CD4-positive, CD25-positive, alpha-beta regulatory T cell (primary cell): Measurements from ENCODE around the gene SHC2. TPM values are rescaled to one million over a fixed set of nuclear protein-coding genes. Genes with fewer than 3 reads are reported as not detected.

Experiments used
- ATAC-seq, 2 donors: fragments of 150-1000 bp; cut with Tn5 transposase; one replicate each; pipeline ENCODE4 v1.10.0; 2021; ENCODE audit warnings: low read depth in 2 of 2, moderate number of reproducible peaks in 2 of 2, moderate library complexity in 1 of 2
- DNase-seq, 3 donors: peaks; one replicate each; pipeline versions ENCODE4 v3.0.0 to v3.0.0-alpha.2; 2012 to 2022; ENCODE audit warnings: mixed read lengths in 1 of 3
- H3K27ac ChIP-seq: one replicate; pipeline ENCODE4 v1.7.0; 2013; ENCODE audit warnings: mild to moderate bottlenecking, low read length; ENCODE audit not compliant: insufficient read depth, poor library complexity, severe bottlenecking
- H3K27me3 ChIP-seq: one replicate; pipeline ENCODE4 v1.7.0; 2013; ENCODE audit warnings: low read length; ENCODE audit not compliant: control insufficient read depth, insufficient read depth
- H3K36me3 ChIP-seq: one replicate; pipeline ENCODE4 v1.7.0; 2013; ENCODE audit warnings: mild to moderate bottlenecking, low read length, moderate library complexity; ENCODE audit not compliant: control insufficient read depth, insufficient read depth
- H3K4me1 ChIP-seq: 2 replicates; pipeline ENCODE4 v1.7.0; 2013; ENCODE audit warnings: mild to moderate bottlenecking, low read length; ENCODE audit not compliant: insufficient read depth, control insufficient read depth, poor library complexity, severe bottlenecking
- H3K4me3 ChIP-seq: one replicate; pipeline ENCODE4 v1.7.0; 2013; ENCODE audit warnings: low read depth, mild to moderate bottlenecking, low read length, moderate library complexity
- H3K9me3 ChIP-seq, 2 experiments: 1 replicate in 1 of 2; 2 replicates in 1 of 2; pipeline ENCODE4 v1.7.0; 2013; ENCODE audit warnings: low read length in 2 of 2, mild to moderate bottlenecking in 1 of 2, moderate library complexity in 1 of 2; ENCODE audit not compliant: control insufficient read depth in 2 of 2
- H3K27ac Mint-ChIP-seq, 3 donors: one replicate each; pipeline ENCODE4 v1.8.0; 2020 to 2022; ENCODE audit warnings: mild to moderate bottlenecking in 3 of 3, mixed read lengths in 3 of 3, moderate library complexity in 2 of 3
- H3K27me3 Mint-ChIP-seq: one replicate; pipeline ENCODE4 v1.8.0; 2022; ENCODE audit warnings: mild to moderate bottlenecking, mixed read lengths
- H3K36me3 Mint-ChIP-seq: one replicate; pipeline ENCODE4 v1.8.0; 2020; ENCODE audit warnings: mixed read lengths
- H3K4me1 Mint-ChIP-seq, 4 donors: one replicate each; pipeline ENCODE4 v1.8.0; 2020 to 2022; ENCODE audit warnings: mixed read lengths in 4 of 4, mild to moderate bottlenecking in 1 of 4
- H3K4me3 Mint-ChIP-seq, 4 donors: one replicate each; pipeline ENCODE4 v1.8.0; 2020 to 2022; ENCODE audit warnings: mild to moderate bottlenecking in 4 of 4, mixed read lengths in 4 of 4, moderate library complexity in 3 of 4
- H3K9me3 Mint-ChIP-seq, 7 donors: one replicate each; pipeline ENCODE4 v1.8.0; 2020 to 2022; ENCODE audit warnings: mixed read lengths in 7 of 7, mild to moderate bottlenecking in 3 of 7, moderate library complexity in 2 of 7
- polyA plus RNA-seq, 4 donors: library from polyadenylated mRNA; unstranded; fragments of 300-500 nt; fragmentation: Illumina TruSeq; gene quantifications; one replicate each; pipeline ENCODE4 v1.2.3, GENCODE V29; 2021
- total RNA-seq: library from RNA; stranded (reverse); gene quantifications from one replicate; pipeline ENCODE4 v1.2.3, GENCODE V29; 2022

Gene SHC2
- total and polyA plus RNA-seq, 5 donors from 2014 or later, result not detected

- ATAC-seq, result no peak
- H3K4me3 Mint-ChIP-seq, result no peak overlapping the region
- peaks cover 0 to 2% (median 0%) of the 10 kb centered on the region in 7 donors for H3K9me3 Mint-ChIP-seq
Observed at GRCh38 chr19:377801-378581, 82.8 kb downstream of the SHC2 start.

GRCh38 chr19:376111-376470 is 84.7 kb downstream of the SHC2 start:
- H3K27me3 Mint-ChIP-seq, result peaks cover 12% of the 10 kb centered on the region
- Histone ChIP-seq H3K4me3 (no peak overlapping the region), H3K36me3 (no peaks in the 10 kb centered on the region), H3K4me1 (no peaks in the 10 kb centered on the region), H3K27ac (no peak overlapping the region), H3K9me3 (no peaks in the 10 kb centered on the region), H3K27me3 (no peaks in the 10 kb centered on the region)
- no peak overlapping the region for H3K27ac Mint-ChIP-seq
- H3K4me3 Mint-ChIP-seq, result no peak overlapping the region
- peaks cover 0 to 2% (median 0%) of the 10 kb centered on the region in 7 donors for H3K9me3 Mint-ChIP-seq
- DNase-seq (no peak), ATAC-seq (no peak)
- H3K36me3 Mint-ChIP-seq, result no peaks in the 10 kb centered on the region
- H3K4me1 Mint-ChIP-seq, result peaks cover 0 to 6% (median 3%) of the 10 kb centered on the region in 4 donors

More at GRCh38 chr19:377801-378581, 82.8 kb downstream of the SHC2 start:
- H3K4me1 ChIP-seq, result peaks cover 6% of the 10 kb centered on the region
- H3K4me3 ChIP-seq, result no peak overlapping the region
- H3K27ac ChIP-seq, result no peak overlapping the region
- Mint-ChIP-seq H3K4me1 (peaks cover 0 to 14% (median 7%) of the 10 kb centered on the region in 4 donors), H3K27me3 (peaks cover 18% of the 10 kb centered on the region), H3K27ac (peak overlapping the region in 1 of 3 donors; percentile 48), H3K36me3 (no peaks in the 10 kb centered on the region)
- H3K27me3 ChIP-seq, result no peaks in the 10 kb centered on the region
- H3K9me3 ChIP-seq, result no peaks in the 10 kb centered on the region
- no peaks in the 10 kb centered on the region for H3K36me3 ChIP-seq
- DNase-seq, result no peak

- Mint-ChIP-seq H3K27ac (no peak overlapping the region), H3K4me1 (peaks cover 0 to 5% (median 2%) of the 10 kb centered on the region in 4 donors), H3K36me3 (no peaks in the 10 kb centered on the region), H3K4me3 (no peak overlapping the region), H3K27me3 (peaks cover 12% of the 10 kb centered on the region), H3K9me3 (peaks cover 0 to 2% (median 0%) of the 10 kb centered on the region in 7 donors)
- H3K36me3 ChIP-seq, result no peaks in the 10 kb centered on the region
- H3K4me1 ChIP-seq, result no peaks in the 10 kb centered on the region
- no peaks in the 10 kb centered on the region for H3K27me3 ChIP-seq
- H3K27ac ChIP-seq, result no peak overlapping the region
- DNase-seq (no peak), ATAC-seq (no peak)
- no peaks in the 10 kb centered on the region for H3K9me3 ChIP-seq
- H3K4me3 ChIP-seq, result no peak overlapping the region
Observed at GRCh38 chr19:375395-376110, 85.3 kb downstream of the SHC2 start.

GRCh38 chr19:374886-375235 is 86.0 kb downstream of the SHC2 start:
- Histone ChIP-seq H3K4me3 (no peak overlapping the region), H3K36me3 (no peaks in the 10 kb centered on the region), H3K9me3 (no peaks in the 10 kb centered on the region), H3K27ac (no peak overlapping the region), H3K4me1 (no peaks in the 10 kb centered on the region), H3K27me3 (no peaks in the 10 kb centered on the region)
- DNase-seq (no peak), ATAC-seq (no peak)
- Mint-ChIP-seq H3K27ac (no peak overlapping the region), H3K9me3 (peaks cover 0 to 2% (median 0%) of the 10 kb centered on the region in 7 donors), H3K4me3 (no peak overlapping the region), H3K27me3 (peaks cover 5% of the 10 kb centered on the region), H3K4me1 (peaks cover 0 to 5% (median 2%) of the 10 kb centered on the region in 4 donors), H3K36me3 (no peaks in the 10 kb centered on the region)

- peaks cover 5% of the 10 kb centered on the region for H3K27me3 Mint-ChIP-seq
- peaks cover 0 to 2% (median 0%) of the 10 kb centered on the region in 7 donors for H3K9me3 Mint-ChIP-seq
- no peak overlapping the region for H3K4me3 Mint-ChIP-seq
- H3K36me3 Mint-ChIP-seq, result no peaks in the 10 kb centered on the region
- Histone ChIP-seq H3K27ac (no peak overlapping the region), H3K4me1 (no peaks in the 10 kb centered on the region), H3K36me3 (no peaks in the 10 kb centered on the region), H3K27me3 (no peaks in the 10 kb centered on the region), H3K4me3 (no peak overlapping the region), H3K9me3 (no peaks in the 10 kb centered on the region)
- ATAC-seq (no peak), DNase-seq (no peak)
- no peak overlapping the region for H3K27ac Mint-ChIP-seq
- peaks cover 0 to 5% (median 2%) of the 10 kb centered on the region in 4 donors for H3K4me1 Mint-ChIP-seq
Observed at GRCh38 chr19:374183-374885, 86.5 kb downstream of the SHC2 start.

- H3K27ac Mint-ChIP-seq, result no peak overlapping the region
- Histone ChIP-seq H3K36me3 (no peaks in the 10 kb centered on the region), H3K27ac (no peak overlapping the region), H3K9me3 (no peaks in the 10 kb centered on the region), H3K4me1 (no peaks in the 10 kb centered on the region), H3K4me3 (no peak overlapping the region), H3K27me3 (no peaks in the 10 kb centered on the region)
- peaks cover 5% of the 10 kb centered on the region for H3K27me3 Mint-ChIP-seq
- no peaks in the 10 kb centered on the region for H3K36me3 Mint-ChIP-seq
- H3K4me1 Mint-ChIP-seq, result peaks cover 0 to 5% (median 2%) of the 10 kb centered on the region in 4 donors
- no peak for ATAC-seq
- peaks cover 0 to 2% (median 0%) of the 10 kb centered on the region in 7 donors for H3K9me3 Mint-ChIP-seq
- no peak for DNase-seq
- H3K4me3 Mint-ChIP-seq, result no peak overlapping the region
Observed at GRCh38 chr19:373391-374182, 87.2 kb downstream of the SHC2 start.

- H3K9me3 Mint-ChIP-seq, result no peaks in the 10 kb centered on the region
- no peaks in the 10 kb centered on the region for H3K4me1 ChIP-seq
- no peak for DNase-seq
- H3K27ac ChIP-seq, result no peak overlapping the region
- no peak overlapping the region for H3K4me3 Mint-ChIP-seq
- no peaks in the 10 kb centered on the region for H3K36me3 ChIP-seq
- H3K27me3 ChIP-seq, result no peaks in the 10 kb centered on the region
- no peaks in the 10 kb centered on the region for H3K9me3 ChIP-seq
- H3K4me1 Mint-ChIP-seq, result no peaks in the 10 kb centered on the region
- H3K4me3 ChIP-seq, result no peak overlapping the region
- H3K36me3 Mint-ChIP-seq, result no peaks in the 10 kb centered on the region
- ATAC-seq, result no peak
- H3K27me3 Mint-ChIP-seq, result peaks cover 5% of the 10 kb centered on the region
- no peak overlapping the region for H3K27ac Mint-ChIP-seq
Observed at GRCh38 chr19:372306-372890, 88.4 kb downstream of the SHC2 start.
